ENCODE results near the gene AKAP17A.
A peak's percentile ranks its signal among the peaks of the same experiment; 100 is the strongest.
"Not testable (repeated sequence)": the region's sequence is repeated elsewhere in the genome, so short reads cannot be mapped to it uniquely, and the experiment has no call there.

AKAP17A gene

DNA sequence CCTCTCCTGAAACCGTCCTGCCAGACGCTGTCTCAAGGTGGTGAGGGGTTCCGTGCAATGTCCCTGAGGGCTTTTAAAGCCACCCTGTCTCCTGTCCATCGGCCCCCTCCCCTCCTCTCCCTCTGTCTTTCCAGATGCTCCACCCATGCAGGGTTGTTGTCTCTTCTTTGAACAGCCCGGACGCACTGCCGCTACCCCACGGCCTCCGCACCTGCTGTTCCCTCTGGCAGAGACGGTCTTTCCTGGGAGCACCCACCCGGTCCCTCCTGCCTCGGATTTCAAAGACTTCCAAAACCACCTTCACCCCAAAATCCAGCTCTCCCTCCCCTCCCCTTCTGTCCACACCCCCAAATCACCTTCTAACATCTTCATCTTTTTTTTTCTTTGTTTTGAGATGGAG, 19.3 kb downstream of the AKAP17A start:
- TF ChIP-seq, protein P1, sequence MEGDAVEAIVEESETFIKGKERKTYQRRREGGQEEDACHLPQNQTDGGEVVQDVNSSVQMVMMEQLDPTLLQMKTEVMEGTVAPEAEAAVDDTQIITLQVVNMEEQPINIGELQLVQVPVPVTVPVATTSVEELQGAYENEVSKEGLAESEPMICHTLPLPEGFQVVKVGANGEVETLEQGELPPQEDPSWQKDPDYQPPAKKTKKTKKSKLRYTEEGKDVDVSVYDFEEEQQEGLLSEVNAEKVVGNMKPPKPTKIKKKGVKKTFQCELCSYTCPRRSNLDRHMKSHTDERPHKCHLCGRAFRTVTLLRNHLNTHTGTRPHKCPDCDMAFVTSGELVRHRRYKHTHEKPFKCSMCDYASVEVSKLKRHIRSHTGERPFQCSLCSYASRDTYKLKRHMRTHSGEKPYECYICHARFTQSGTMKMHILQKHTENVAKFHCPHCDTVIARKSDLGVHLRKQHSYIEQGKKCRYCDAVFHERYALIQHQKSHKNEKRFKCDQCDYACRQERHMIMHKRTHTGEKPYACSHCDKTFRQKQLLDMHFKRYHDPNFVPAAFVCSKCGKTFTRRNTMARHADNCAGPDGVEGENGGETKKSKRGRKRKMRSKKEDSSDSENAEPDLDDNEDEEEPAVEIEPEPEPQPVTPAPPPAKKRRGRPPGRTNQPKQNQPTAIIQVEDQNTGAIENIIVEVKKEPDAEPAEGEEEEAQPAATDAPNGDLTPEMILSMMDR (conservative IDR thresholded peaks at IDR 0.05; ENCODE audit: low read depth, low read length): no peak
- no peak overlapping the region for H3K4me3 ChIP-seq (ENCODE audit: low read depth, low read length)
- no peak for DNase-seq (ENCODE audit: low read depth)

DNA sequence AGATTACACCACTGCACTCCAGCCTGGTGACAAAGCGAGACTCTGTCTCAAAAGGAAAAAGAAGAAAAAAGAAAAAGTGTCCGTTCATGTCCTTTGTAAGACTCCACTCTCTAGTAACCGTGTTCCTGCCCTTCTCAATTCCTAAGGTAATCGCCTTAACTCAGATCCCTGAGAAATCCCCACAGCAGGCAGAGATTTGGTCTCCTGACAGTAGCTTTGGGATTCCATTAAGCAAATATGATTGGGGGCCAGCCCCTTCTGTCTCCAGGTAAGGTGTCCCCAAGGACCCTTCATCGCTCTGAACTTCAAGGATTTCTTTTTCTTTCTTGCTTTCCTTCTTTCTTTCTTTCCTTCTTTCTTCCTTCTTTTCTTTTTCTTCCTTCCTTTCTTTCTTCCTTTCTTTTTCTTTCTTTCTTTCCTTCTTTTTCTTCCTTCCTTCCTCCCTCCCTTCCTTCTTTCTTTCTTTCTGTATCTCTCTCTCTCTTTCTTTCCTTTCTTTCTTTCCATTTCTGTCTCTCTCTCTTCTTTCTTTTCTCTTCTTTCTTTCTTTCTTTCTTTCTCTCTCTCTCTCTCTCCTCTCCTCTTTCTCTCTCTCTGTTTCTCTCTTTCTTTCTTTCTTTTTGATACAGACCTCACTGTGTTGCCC, 21.4 kb downstream of the AKAP17A start:
- TF ChIP-seq, protein P1 (conservative IDR thresholded peaks at IDR 0.05; ENCODE audit: low read depth, low read length): no peak
- no peak overlapping the region for H3K4me3 ChIP-seq (ENCODE audit: low read depth, low read length)
- DNase-seq (ENCODE audit: low read depth): no peak

- TF ChIP-seq, protein P1 (conservative IDR thresholded peaks at IDR 0.05; ENCODE audit: low read depth, low read length): no peak
- H3K4me3 ChIP-seq (ENCODE audit: low read depth, low read length): no peak within 1 kb of the TSS
- no peak for DNase-seq (ENCODE audit: low read depth)
These were observed 23.5 kb downstream of the AKAP17A start, which contains the start of gene ASMT for GRCh38 chrX:1614927-1615326. Gene ASMT (plus strand): TSS chrX:1615059. CDS start chrX:1615200, 141 bp downstream.

GRCh38 chrX:1618689-1619088, 27.3 kb downstream of the AKAP17A start:
- no peak overlapping the region for H3K4me3 ChIP-seq (ENCODE audit: low read depth, low read length)
- TF ChIP-seq, protein P1 (conservative IDR thresholded peaks at IDR 0.05; ENCODE audit: low read depth, low read length): no peak
- DNase-seq (ENCODE audit: low read depth): peak; percentile 24

DNA sequence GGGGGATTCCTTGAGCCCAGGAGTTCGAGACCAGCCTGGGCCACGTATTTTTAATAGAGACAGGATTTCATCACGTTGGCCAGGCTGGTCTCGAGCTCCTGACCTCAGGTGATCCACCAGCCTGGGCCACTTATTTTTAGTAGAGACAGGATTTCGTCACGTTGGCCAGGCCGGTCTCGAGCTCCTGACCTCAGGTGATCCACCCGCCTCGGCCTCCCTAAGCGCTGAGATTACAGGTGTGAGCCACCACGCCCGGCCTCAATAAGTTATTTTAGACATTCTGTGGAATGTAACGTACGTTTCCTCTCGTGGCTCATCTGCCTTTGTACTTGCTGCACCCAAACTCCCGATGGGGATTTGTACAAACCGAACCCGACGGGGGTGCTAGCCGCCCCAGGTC, 32.3 kb downstream of the AKAP17A start:
- TF ChIP-seq, protein P1 (conservative IDR thresholded peaks at IDR 0.05; ENCODE audit: low read depth, low read length): no peak
- H3K4me3 ChIP-seq (ENCODE audit: low read depth, low read length): no peak overlapping the region
- DNase-seq (ENCODE audit: low read depth): no peak

- not testable (repeated sequence) for H3K4me3 ChIP-seq (ENCODE audit: low read depth, low read length); DNase-seq (ENCODE audit: low read depth)
These were observed 32.9 kb downstream of the AKAP17A start for GRCh38 chrX:1624158-1624860.

DNA sequence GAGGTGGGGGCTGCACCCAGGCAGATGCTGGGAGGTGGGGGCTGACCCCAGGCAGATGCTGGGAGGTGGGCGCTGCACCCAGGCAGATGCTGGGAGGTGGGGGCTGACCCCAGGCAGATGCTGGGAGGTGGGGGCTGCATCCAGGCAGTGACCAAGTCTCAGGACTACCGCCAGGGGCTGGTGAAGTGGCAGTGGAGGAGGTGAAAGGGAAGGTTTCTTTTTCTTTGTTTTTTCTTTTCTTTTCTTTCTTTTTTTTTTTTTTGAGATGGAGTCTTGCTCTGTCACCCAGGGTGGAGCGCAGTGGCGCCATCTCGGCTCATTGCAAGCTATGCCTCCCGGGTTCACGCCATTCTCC, 33.4 kb downstream of the AKAP17A start:
- H3K4me3 ChIP-seq (ENCODE audit: low read depth, low read length); DNase-seq (ENCODE audit: low read depth): not testable (repeated sequence)

DNA sequence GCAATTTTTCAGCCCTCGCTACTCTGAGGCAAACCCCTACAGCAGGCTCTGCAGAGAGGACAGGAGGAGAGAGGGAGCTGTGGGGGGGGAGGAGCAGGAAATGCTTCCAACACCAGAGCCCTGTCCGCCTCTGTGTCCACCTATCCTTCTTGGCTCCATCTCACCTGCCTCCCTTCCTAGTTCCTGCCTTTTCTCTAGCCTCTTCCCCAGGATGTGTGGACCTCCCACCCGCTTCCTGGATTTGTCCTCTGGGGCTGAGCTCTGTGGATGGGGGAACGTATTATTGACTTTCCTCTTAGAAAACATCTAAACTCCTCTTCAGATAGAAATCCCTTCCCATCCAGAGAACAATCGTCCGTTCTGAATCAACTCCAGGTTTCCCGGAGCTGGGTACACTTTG, 37.8 kb downstream of the AKAP17A start:
- no peak for DNase-seq (ENCODE audit: low read depth)
- TF ChIP-seq, protein P1 (conservative IDR thresholded peaks at IDR 0.05; ENCODE audit: low read depth, low read length): no peak
- no peak overlapping the region for H3K4me3 ChIP-seq (ENCODE audit: low read depth, low read length)
